Measurements from ENCODE around the gene PIP5K1B.

DNA sequence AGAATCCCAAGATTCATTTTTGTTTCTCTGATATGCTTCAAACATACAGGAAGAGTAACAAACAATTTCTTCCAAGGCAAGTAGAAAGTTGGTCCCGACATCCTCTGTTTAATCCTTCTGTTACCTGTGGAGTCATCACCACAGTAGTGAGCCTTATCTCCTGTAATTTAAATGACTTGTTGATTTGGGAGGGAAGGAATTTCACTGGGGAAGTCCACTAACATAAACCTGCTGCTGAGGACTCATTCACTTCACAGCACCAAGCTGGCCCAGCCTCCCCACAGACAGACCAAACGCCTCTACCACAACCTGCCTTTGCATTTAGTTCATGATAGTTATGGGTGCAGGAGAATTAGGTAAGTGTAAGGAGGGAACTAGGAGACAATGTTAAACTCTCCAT lies 245.6 kb downstream of the PIP5K1B start:
- no peak for TF ChIP-seq EZH2 (IDR thresholded peaks at IDR 0.05; ENCODE audit: low read length)
- TF ChIP-seq CTCF (optimal IDR thresholded peaks at IDR 0.05 in 1 of 3, IDR thresholded peaks at IDR 0.05 in 1 of 3, conservative IDR thresholded peaks at IDR 0.05 in 1 of 3; ENCODE audit: extremely low read depth in 1 of 3, insufficient read depth in 2 of 3, low read length in 3 of 3) = no peak
